NCI-H146 treated with DMSO at 0.1 percent for 48 hours (cell line): Measurements from ENCODE around the gene LRRC2.
"Not testable (repeated sequence)": the region's sequence is repeated elsewhere in the genome, so short reads cannot be mapped to it uniquely, and the experiment has no call there.

Experiments
- DNase-seq: peaks from one replicate; lab custom pipeline; 2025; ENCODE audit not compliant: unreplicated experiment; lab: John Stamatoyannopoulos, UW

Gene LRRC2

DNA sequence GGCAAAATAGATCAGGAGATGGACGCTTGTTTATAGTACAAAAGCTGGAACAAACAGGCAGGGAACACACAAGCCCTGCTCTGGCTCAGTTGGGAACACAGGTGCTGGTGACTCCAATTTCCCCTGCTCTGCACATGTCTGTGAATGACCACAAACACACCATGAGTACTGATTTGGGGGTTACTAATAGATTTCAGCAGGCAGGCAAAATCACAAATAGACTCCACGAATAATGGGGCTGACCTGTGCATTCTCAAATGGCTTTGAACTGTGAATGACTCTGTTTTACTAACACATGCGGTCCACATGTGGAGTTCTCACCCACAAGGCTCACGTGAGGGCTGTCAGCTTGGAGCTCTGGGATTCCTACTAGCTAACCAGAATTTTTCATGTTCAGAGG is 64.4 kb downstream of the LRRC2 start:
- no peak for DNase-seq

DNA sequence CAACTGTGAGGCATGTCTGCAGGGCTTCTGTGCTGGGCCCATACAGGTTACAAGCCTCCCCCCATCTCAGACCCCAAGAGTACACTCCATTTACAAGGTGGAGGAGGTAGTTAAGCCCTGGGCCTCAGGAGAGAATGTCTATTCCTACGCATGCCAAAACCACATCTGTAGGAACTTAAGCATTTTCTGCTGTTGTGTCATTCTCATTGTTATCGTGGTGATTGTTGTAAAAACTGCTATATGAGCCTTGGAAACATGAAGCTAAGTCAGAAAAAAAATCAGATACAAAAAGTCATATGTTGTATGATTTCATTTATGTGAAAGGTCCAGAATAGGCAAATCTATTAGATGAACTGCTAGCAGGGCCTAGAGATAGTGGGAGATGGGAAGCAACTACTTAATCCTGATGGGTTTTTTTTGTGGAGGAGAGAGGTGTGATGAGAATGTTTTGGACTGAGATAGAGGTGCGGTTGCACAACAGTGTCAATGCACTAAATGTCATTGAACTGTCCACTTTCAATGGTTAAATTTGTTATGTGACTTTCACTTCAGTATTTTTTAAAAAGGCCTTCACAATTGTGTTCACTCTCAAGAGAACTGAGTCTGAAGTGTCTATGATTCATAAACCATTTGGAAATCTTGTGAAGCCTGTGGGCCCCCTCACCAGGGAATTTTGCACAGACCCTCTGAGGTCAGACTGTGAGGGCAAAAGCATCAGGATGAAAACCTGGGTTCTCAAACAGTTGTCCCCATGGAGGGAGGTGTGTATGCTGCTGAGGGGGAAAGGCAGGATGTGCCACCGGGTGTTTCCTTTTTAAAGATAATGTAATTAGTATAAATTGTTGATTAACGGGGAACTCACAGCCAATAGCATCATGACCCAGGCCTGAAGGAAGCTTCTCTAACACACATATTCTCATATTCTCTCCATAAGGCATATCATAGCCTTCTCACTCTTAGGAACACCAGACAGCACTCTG is 65.2 kb downstream of the LRRC2 start:
- no peak for DNase-seq

DNA sequence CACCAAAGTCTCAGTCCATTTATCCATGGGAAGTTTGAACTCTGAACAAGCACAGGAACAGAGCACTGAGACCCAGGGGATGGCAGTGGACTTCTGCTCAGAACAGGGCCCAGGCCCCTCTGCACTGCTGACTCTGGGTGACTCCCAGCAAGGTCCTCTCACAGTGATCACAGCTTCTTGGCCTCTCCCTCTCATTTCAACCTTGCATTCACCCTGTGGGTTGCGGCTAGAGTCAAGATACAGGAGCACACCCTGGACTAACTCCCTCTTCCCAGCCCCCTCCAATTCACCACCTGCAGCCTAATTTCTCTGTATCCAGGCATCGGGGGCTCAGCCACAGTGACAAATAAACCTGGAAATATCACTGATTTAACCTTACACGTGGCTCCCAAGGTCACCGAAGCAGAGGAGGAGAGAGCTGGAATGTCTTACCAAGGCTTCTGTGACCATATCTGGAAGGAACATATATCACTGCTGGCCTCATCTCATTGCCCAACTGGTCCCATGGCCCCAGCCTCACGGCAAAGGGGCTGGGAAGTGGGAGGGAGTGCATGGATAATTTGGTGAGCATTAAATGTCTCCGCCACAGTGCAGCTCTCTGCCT is 67.1 kb downstream of the LRRC2 start:
- DNase-seq, result no peak

DNA sequence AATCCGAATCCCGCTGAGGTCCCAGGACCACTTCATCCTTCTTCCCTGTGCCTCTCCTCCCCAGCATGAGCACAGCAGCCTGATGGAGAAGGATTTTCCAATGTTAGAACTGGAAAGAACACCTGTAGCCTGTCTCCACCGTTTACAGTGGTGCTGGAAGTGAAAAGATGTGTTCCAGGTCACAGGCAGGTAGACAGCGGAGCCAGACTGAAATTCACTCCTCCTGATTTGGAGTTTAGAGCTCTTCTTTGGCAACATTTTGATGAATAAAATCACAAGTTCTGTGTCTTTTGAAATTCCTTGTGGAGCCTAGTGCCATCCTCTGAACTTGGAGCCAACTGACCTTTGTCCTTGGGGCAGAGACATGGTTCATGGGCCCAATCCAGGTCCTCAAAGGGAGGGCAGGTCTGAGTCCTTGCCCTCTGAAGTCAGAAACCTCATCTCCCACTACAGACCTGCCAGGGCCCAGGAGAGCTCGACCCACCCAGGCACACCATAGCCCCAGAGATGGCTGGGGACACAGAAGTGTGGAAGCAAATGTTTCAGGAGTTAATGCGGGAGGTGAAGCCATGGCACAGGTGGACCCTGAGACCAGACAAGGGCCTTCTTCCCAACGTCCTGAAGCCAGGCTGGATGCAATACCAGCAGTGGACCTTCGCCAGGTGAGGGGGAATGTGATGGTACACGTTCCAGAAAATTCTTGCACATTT is 68.4 kb downstream of the LRRC2 start, which contains the start of gene RTP3:
RTP3 (plus strand) TSS at position 421 of the 710 bp plus-strand sequence; CDS start at position 508, 87 bp downstream.
- DNase-seq, result no peak

DNA sequence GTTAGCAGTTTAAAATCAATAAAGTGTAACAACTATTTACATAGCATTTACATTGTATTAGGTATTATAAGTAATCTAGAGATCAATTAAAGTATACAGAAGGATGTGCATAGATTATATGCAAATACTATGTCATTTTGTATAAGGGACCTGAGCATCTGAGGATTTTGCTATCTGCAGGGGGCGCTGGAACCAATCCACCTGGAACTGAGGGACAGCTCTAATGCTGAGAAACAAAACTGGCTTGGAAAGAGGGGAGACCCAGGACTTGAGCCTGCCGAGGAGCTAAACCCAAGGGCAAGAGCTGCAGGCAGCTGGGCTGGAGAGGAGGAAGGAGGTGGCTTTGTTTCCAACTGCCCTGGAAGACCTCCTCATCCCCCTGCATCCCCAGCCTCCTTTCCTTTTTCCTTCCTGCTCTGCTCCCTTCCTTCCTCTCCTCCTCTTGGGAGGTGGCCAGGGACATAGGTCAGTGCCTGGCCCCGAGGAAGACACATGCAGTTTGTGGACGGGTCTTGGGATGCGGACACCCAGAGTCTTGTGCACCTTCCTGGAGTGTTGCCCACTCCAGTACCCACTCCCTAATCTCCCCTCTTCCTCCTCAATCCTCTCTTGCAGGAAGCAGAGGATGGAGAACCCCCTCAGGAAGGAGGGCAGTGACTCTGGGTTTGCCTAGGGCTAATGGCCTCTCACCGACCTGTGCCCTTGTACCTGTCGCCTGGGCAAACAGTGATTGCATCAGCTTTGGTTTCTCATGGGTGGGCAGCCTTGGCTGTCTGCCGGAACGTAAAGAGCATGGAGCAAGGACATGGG is 69.2 kb downstream of the LRRC2 start:
- no peak for DNase-seq

DNA sequence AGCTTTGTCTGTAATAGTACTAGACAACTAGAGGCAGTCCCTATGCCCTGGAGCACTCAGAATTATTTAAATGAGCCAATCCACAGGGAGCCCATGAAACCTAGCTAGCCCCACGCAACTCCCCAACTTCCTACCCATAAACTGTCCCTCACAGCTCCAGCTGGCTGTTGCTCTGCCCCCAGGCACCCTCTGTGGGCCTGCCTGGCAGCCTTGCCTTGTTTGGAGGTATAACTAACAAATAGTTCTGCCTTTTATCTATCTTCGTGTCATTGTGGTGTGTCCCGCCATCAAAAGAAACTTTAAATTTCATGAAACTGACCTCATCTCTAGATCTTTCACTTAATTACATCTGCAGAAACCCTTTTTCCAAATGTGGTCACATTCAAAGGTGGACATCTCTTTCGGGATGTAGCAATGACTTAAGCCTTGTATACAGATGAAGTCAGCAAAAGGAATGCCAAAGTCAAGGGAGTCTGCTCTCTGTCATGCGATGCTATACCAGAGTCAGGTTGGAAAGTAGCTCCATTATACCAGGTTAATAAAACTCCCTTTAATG is 70.1 kb downstream of the LRRC2 start:
- DNase-seq, result no peak

DNA sequence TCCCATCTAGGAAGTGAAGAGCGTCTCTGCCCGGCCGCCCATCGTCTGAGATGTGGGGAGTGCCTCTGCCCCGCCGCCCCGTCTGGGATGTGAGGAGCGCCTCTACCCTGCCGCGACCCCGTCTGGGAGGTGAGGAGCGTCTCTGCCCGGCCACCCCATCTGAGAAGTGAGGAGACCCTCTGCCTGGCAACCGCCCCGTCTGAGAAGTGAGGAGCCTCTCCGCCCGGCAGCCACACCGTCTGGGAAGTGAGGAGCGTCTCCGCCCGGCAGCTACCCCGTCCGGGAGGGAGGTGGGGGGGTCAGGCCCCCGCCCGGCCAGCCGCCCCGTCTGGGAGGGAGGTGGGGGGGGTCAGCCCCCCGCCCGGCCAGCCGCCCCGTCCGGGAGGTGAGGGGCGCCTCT is 71.6 kb downstream of the LRRC2 start:
- DNase-seq, result not testable (repeated sequence)

DNA sequence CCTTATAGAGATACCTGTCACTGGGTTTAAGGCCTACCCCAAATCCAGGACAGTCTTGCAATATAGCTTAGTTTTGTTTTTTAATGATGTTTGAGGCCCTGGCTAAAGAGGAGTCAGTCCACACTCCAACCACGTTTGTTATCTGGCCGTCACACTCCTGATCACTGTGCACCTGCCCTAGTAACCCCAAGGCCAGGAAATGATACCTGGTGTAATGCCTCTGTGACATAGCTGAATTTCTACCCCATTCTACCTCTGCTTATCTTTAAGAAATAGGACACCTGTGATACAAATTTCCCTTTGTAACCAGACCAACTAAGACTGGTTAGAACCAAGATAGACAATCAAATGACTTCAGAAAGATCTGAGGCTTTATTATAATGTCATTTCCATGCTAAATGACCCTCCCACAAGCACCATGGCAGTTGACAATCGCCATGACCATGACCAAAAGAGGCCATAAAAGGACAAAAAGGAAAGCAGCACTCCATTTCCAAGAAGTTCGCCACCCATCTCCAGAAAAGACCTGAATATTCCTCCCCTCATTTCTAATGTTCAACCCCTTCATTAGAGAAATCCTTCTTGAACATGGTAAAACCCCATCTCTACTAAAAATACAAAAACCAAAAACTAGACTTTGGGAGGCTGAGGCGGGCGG is 73.1 kb downstream of the LRRC2 start:
- no peak for DNase-seq

DNA sequence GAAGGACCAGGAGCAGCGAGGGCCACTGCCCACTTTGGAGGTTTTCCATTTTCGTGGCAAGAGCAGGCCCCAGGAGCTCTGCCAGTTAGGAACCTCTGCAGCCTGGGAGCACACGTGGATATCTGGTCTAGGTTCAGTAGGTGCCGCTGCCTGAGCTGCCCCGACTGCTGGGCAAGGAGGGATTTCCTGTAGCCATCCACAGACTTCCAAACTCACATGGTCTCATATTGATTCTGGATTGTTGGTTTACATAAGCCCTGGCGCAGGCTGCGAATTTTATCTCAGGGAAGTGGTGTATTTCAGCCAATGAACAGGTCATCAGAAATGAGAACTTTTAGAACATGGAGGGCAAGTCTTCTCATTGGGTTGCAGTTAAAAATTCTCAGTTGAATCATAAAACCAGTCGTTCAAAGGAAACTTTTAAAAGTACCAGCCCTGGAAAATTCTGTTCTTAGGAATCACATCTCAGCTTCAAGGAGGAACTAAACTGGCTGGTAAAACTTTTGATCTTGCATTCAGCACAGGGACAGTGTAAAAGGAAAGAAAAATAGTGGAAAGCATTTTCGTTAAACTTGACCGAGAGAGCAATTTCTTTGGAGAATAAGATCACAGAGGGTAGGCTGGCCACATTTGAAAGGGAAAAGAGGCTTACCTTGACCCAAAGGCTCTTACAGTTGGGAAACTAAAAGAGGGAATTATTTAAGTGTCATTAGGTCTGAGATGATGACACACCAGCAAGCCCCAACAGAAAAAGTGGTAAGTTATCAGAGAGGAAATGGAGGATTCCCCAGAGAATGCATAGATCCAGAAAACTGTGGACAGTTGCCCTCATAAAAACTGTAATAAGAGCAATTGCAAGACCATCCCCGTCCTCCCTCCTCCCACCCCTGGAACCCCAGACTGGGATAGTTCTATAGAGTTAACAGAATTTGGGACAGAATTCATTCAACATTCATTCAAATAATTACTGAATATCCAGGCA is 74.7 kb downstream of the LRRC2 start:
- no peak for DNase-seq

DNA sequence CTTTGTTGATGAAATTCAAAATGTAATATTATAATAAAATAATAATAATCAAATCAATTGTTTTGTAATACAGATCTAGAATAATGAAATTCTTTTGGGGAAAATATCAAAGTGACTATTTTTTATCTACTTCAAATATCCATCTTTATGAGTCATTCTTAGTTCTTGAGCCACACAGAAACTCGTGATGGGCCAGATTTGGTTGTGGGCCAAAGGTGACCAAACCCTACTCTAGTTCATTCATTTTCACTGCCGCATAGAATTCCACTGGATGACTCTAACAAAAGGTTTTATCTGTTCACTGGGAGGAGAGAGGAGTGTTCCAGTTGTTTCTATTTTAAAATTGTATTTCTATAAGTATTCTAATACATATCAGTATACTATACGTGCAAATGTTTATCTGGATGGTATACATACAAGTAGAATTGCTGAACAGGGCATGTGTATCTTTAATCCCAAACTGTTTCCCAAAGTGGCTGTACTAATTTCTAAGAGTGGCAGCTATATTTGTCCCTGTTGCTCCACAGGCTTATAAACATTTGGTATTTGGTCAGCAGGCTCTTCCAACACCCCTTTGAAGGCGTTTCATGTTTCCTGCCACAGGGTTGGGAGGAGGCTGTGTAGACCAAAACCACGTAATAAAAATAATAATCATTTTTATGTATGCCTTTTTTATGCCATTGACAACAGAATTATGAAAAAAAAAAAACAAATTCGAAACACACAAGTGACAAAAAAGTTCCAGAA is 75.6 kb downstream of the LRRC2 start:
- no peak for DNase-seq

DNA sequence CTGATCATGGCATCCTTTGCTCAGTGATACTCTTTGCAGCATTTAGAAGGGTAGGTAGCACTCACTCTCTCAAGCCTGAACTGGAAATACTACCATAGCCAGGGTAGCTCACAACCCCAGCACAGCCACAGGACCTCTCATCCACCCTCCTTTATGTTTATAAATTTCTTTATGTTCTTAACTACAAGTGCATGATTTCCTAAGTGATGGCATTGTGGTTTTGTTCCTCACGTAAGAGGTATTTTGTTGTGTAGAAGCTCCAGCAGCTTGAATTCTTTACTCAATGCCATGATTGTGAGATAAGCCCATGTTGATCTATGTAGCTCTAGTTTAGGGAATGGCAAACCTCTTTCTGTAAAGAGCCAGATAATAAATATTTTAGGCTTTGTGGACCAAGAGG is 76.2 kb downstream of the LRRC2 start:
- DNase-seq, result no peak

DNA sequence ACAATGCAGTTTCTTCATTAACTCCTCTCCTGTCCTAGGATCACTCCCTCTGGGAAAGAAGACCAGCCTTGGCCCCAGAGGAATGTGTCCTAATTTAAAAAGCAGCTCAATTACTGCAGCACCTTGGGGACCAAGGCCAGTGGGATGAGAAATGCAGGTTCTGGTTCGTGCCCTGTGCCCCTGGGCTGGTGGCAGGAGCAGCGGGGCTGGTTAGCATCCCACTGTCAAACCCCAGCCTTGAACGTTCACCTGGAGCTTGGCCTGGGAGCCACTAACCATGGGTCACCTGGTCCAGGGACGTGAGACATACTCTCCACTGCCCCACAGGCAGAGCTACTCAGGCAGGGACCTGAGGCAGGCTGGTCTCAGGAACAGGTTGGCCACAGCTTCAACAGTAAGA is 76.7 kb downstream of the LRRC2 start:
- no peak for DNase-seq

DNA sequence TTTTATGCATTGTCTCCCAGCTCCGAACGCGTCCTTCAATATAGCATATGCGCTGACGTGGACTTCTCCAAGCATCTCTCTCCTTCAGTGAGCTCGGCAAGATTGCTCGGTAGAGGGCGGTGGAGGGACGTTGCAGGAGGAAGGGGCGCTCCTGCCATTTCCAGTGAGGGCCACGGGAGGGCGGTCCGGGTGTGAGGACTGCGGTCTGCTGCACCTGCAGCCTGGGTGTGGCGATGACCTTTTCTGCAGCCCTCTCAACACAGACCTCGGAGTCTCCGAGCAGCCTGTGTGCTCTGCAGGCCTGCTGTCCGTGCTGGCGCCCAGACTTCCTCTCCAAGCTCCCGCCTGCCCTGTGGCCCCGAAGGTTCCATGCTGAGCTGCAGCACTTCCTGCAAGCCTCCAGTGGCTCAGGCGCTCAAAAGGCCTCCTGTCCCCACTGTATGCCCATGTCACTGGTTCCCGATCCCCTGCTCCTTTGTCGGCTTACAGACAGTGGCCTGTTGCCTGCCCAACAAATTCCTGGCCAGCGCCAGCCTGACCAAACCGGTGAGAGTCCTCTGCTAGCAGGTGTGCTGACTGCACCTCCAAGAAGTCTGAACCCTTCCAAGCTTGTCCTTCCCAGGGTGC is 77.3 kb downstream of the LRRC2 start:
- peak; percentile 70 for DNase-seq

DNA sequence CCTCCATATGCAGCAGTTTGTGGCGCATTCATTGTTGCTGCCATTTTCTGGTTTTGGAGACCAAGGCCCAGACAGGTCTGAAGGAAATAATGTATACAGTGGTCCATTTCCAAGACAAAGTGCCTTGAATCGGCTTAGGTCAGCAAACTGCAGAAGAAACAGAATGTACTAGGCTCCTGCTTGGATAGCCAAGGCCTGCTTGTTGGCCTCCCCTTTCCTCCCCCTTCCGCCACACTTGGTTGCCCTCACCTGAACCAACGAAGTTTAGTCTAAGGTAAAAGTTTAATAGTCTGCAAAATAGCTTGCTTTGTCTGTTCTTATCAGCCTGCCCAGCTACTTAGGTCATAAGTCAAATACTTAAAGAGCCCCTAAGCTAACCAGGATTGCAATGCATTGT is 80.3 kb downstream of the LRRC2 start:
- no peak for DNase-seq

DNA sequence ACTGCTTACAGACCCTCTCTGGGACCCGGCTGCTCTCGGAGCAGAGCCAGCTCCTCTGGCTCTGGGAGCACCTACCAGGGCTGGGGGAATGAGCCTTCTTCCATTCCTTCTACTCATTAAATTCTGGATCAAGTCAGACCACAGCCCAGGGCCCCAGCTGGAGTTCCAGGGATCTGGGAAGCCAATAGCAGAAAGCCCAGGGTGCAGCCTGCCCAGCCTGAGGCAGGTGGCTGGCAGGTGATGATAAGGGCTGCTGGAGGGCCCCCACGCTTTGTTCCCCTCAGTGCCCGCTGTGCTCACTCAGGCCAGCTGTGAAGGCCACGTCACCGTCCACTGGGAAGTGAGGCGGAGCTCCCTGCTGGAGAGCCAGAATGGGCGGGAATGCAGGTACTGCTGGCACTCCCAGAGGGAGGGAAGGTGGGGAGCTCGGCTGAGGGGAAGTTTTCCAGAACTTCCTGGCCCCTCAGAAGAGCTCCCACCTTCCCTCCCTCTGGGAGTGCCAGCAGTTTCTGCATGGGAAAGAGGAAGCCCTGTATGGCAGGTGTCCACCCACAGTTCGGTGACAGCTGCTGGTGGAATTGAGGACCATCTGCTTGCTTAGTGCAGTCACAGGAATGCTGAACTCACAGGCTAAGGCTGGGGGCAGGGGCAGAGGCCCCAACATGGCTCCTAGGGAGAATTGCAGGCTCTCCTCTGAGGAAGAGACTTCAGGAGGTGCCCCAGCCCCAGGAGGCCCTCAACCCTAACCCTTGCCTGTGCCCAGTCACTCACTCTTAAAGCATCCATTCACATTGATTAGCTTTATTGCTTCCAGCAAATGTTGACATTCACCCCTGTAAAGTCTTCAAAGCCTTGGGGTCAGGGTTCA is 81.0 kb downstream of the LRRC2 start:
- peak; percentile 90 for DNase-seq

DNA sequence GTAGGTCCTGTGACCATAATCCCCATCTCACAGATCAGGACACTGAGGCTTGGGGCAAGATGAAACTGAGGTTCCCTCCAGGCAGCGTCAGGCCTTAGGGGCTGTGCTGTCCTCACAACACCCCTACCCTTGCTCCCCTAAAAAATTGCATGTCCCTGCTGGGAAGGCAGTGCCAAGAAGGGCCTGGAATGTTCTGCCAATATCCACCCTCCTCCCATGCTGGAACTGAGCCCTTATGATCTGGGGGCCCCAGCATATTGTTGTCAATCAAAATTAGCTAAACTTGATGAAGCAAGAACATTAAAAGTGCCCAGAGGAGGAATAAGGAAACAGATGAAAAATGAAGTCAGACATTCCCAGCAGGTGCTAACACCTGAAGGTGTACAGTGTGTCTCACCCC is 81.7 kb downstream of the LRRC2 start:
- DNase-seq, result no peak

DNA sequence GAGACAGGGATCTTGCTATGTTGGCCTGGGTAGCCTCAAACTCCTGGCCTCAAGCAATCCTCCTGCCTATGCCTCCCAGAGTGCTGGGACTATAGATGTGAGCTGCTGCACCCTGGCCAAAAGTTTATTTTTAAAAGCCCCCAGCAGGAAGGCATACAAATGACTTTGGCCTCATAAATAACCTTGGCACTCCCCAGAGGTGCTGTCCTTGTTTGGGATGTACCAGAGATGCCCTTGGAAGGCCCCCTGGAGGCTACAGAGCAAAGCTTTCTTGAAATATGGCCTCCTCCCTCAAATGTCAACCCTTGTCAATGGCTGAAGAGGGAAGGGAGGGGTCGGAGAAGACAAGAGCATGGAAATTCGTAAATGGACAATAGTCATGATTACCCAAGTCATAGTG is 82.3 kb downstream of the LRRC2 start:
- no peak for DNase-seq
